Ovary (tissue), 9 donors: ENCODE results near the gene CCR1. TPM values are rescaled to one million over a fixed set of nuclear protein-coding genes. Genes with fewer than 3 reads are reported as not detected.

Source experiments
- DNase-seq, 5 donors: peaks; one replicate each; pipeline ENCODE4 v3.0.0-alpha.2; 2019 to 2020
- H3K27ac ChIP-seq, 2 donors: fragments of 200-600 bp; one replicate each; pipeline versions ENCODE4 v1.5.1 to v1.8.0; 2019 to 2022
- H3K27me3 ChIP-seq: fragments of 200-600 bp; one replicate; pipeline ENCODE4 v1.8.0; 2022
- H3K36me3 ChIP-seq: fragments of 200-600 bp; sonication (generic); one replicate; pipeline ENCODE4 v1.5.1; 2019
- H3K4me1 ChIP-seq: one replicate; pipeline ENCODE4 v1.8.1; 2013; ENCODE audit warnings: mild to moderate bottlenecking, moderate library complexity; ENCODE audit not compliant: insufficient read depth
- H3K4me3 ChIP-seq: fragments of 200-600 bp; sonication (generic); one replicate; pipeline ENCODE4 v1.5.1; 2017
- H3K9me3 ChIP-seq, 2 donors: fragments of 200-600 bp in 1 of 2; sonication (generic) in 1 of 2; one replicate each; pipeline versions ENCODE4 v1.5.1 to v1.8.1; 2013 to 2019; ENCODE audit warnings: mild to moderate bottlenecking in 1 of 2, moderate library complexity in 1 of 2
- EP300 ChIP-seq: sonication (generic); formaldehyde crosslinking; IDR thresholded peaks from one replicate; pipeline ENCODE4 v1.6.1; 2017; ENCODE audit warnings: antibody characterized with exemption
- POLR2A ChIP-seq: fragments of 450-650 bp; IDR thresholded peaks from one replicate; pipeline ENCODE4 v1.6.1; 2017; ENCODE audit warnings: antibody characterized with exemption, mild to moderate bottlenecking, moderate library complexity
- WGBS, 3 donors: extraction: QIAGEN DNeasy Blood & Tissue Kit in 1 of 3; methylation state at CpG; one replicate each; pipeline versions ENCODE4 v1.1.5 to v1.1.7; 2013 to 2017; 5-methylcytosine and 5-hydroxymethylcytosine counted together
- intact Hi-C, 4 donors: fragments of 100-400 bp; cut with DNase I; formaldehyde crosslinking; loops; one replicate each; pipeline versions ENCODE4 v1.11.0 to v1.15.1; 2022 to 2023
- polyA plus RNA-seq, 2 donors: library from polyadenylated mRNA; stranded (reverse); fragments of 200-250 nt in 1 of 2; fragments of 350-450 nt in 1 of 2; fragmentation: Illumina TruSeq in 1 of 2; extraction: RNeasy Lipid Tissue Mini Kit (QIAGEN cat#74804) in 1 of 2; gene quantifications; one replicate each; pipeline ENCODE4 v1.2.3, GENCODE V29; 2013 to 2014
- total RNA-seq, 7 donors: library from RNA; depleted of rRNA in 2 of 7; stranded (reverse); fragments of >200 nt in 2 of 7; fragmentation: NEBNext Ultra II Directional in 3 of 7; extraction: Animal tissue kit (Norgen Biotek cat#: 25700) in 3 of 7; gene quantifications; one replicate each; pipeline versions ENCODE4 v1.1.0 to v1.2.4, GENCODE V29; 2016 to 2023
- TF ChIP-seq, protein P1 (sequence below), 3 donors: fragments of 450-650 bp in 2 of 3; fragments of 200-600 bp in 1 of 3; IDR thresholded peaks; one replicate each; pipeline versions ENCODE4 v1.5.1 to v1.8.0; 2016 to 2022; ENCODE audit warnings: antibody characterized with exemption in 3 of 3, mild to moderate bottlenecking in 1 of 3
- donor health status: DM: no; HTN: no; CAD: no; lungs with moderate emphysema.
- donor health status: DM: no; HTN: no; CAD: no.
- donor health status: Bipolar disorder and iron deficiency.
- donor health status: DM: yes; HTN: yes; CAD: no.
- donor health status: DM: no; HTN: no; CAD: no.
- donor health status: DM: yes; HTN: yes; CAD: no.

The CCR1 gene
- total and polyA plus RNA-seq, 9 donors = 2.1 to 14.6 (median 3.5) TPM

DNA sequence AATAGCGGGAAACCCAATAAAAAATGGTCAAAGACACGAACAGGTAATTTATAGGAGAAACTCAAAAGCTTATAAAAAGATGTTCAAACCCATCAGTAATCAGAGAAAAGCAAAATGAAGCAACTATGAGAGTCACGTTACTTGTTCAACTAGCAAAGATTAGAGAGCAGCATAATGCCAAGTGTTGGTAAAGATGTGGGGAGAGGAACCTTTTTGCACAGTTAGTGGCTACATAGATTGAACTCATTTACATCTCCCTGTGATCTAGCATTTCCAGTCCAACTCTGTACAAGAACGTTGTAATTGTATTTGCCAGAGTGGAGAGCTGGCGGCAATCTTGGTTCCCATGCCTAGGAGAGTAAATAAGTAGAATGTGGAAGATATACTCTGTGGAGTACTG is 15.2 kb downstream of the CCR1 start:
- TF ChIP-seq, protein P1, sequence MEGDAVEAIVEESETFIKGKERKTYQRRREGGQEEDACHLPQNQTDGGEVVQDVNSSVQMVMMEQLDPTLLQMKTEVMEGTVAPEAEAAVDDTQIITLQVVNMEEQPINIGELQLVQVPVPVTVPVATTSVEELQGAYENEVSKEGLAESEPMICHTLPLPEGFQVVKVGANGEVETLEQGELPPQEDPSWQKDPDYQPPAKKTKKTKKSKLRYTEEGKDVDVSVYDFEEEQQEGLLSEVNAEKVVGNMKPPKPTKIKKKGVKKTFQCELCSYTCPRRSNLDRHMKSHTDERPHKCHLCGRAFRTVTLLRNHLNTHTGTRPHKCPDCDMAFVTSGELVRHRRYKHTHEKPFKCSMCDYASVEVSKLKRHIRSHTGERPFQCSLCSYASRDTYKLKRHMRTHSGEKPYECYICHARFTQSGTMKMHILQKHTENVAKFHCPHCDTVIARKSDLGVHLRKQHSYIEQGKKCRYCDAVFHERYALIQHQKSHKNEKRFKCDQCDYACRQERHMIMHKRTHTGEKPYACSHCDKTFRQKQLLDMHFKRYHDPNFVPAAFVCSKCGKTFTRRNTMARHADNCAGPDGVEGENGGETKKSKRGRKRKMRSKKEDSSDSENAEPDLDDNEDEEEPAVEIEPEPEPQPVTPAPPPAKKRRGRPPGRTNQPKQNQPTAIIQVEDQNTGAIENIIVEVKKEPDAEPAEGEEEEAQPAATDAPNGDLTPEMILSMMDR (IDR thresholded peaks at IDR 0.05) = no peak
- intact Hi-C loops = no loop called here
- no peak overlapping the region for H3K27ac ChIP-seq
- no peak overlapping the region for H3K4me3 ChIP-seq
- H3K9me3 ChIP-seq = peaks cover 0 to 3% of the 10 kb centered on the region in 2 donors
- H3K4me1 ChIP-seq = no peaks in the 10 kb centered on the region
- no peak for DNase-seq
- WGBS, 3 donors = 80 to 85% (median 80%) methylated on average over 5 of the region's 5 CpGs
- no peaks in the 10 kb centered on the region for H3K27me3 ChIP-seq
- H3K36me3 ChIP-seq = no peaks in the 10 kb centered on the region

DNA sequence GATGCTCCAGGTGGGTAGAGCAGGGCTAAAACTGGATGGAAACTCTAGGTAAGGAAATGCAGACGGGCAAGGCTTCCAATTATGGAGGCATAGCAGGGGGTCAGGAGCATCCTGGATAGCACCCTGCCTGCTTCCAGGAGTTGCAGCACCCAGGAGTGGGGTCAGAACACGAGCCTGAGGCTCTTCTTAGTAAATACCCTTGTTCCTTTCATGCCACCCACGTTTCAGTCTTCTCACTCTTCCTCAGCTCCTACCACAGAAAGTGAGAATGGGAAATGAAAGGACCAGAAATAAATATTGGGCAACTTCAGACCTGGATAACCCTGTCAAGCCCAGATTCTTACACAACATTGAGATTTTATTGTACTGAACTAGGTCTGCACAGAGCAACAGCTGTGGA is 16.4 kb downstream of the CCR1 start:
- WGBS, 3 donors = 21 to 42% (median 30%) methylated on average over 3 of the region's 3 CpGs
- Histone ChIP-seq H3K27ac (no peak overlapping the region), H3K36me3 (no peaks in the 10 kb centered on the region), H3K4me1 (no peaks in the 10 kb centered on the region), H3K27me3 (no peaks in the 10 kb centered on the region), H3K9me3 (peaks cover 0 to 3% of the 10 kb centered on the region in 2 donors), H3K4me3 (no peak overlapping the region)
- intact Hi-C loops = no loop called here
- DNase-seq = no peak
- no peak for TF ChIP-seq EP300

DNA sequence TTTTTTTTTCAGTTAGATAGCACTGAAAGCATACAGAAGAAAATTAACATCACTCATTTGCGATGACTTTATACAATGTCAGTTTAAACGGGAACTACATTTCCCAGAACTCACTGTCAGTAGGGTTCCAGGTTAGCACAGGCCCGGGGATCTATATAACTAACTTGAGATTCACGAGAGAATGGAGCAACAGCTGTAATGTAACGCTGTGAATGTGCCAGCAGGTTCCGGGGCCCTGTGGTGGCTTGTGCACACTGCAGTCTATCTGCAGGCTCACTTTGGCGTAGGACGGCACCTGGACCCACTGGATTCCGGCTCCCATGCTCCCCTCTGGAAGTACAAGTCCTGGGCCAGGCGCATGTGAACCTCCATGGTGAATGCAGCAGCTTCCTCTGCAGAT is 19.4 kb downstream of the CCR1 start:
- Histone ChIP-seq H3K27me3 (no peaks in the 10 kb centered on the region), H3K4me1 (no peaks in the 10 kb centered on the region), H3K36me3 (no peaks in the 10 kb centered on the region), H3K9me3 (no peaks in the 10 kb centered on the region), H3K4me3 (no peak overlapping the region), H3K27ac (no peak overlapping the region)
- TF ChIP-seq POLR2A (no peak), EP300 (no peak)
- TF ChIP-seq, protein P1 (IDR thresholded peaks at IDR 0.05) = no peak
- DNase-seq = no peak
- 91 to 95% (median 92%) methylated on average over 10 of the region's 10 CpGs for WGBS, 3 donors
- intact Hi-C loops = no loop called here

DNA sequence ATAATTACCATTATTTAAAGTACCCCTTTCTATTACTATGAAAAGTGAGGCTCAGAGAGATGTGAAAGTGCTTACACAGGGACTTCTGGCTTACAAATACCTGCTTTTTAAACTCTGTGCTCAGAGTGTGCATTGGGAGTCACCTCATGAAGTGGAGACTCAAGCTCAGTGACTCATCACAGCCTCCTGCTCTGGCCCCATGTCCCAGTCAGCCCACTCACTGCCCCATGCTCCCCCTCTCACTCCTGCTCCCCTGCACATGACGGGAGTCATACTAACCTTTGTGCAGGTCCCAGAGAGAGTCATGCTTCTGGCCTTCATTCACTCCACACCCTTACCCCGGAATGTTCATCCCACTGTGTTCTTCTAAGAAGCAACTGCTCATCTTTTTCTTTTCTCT is 20.2 kb downstream of the CCR1 start:
- intact Hi-C loops = no loop called here
- WGBS, 3 donors = 73 to 87% (median 83%) methylated on average over 2 of the region's 2 CpGs
- DNase-seq = no peak
- H3K9me3 ChIP-seq = no peaks in the 10 kb centered on the region
- H3K4me3 ChIP-seq = no peak overlapping the region
- TF ChIP-seq POLR2A (no peak), EP300 (no peak)
- TF ChIP-seq, protein P1 (IDR thresholded peaks at IDR 0.05) = no peak
- H3K27me3 ChIP-seq = no peaks in the 10 kb centered on the region
- no peak overlapping the region for H3K27ac ChIP-seq
- H3K36me3 ChIP-seq = no peaks in the 10 kb centered on the region
- no peaks in the 10 kb centered on the region for H3K4me1 ChIP-seq

DNA sequence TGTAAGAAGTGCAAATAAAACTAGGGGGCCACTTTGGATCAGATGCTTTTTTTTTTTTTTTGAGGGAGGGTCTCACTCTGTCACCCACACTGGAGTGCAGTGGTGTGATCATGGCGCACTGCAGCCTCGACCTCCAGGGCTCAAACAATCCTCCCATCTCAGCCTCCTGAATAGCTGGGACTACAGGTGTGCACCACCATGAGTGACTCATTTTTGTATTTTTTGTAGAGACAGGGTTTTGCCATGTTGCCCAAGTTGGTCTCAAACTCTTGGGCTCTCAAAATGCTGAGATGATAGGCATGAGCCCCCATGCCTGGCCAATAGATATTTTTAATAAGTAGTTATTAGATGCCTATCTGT is 20.8 kb downstream of the CCR1 start:
- Histone ChIP-seq H3K36me3 (no peaks in the 10 kb centered on the region), H3K9me3 (no peaks in the 10 kb centered on the region), H3K27ac (no peak overlapping the region), H3K4me1 (no peaks in the 10 kb centered on the region), H3K4me3 (no peak overlapping the region), H3K27me3 (no peaks in the 10 kb centered on the region)
- no peak for DNase-seq
- 93 to 95% (median 94%) methylated on average over 2 of the region's 2 CpGs for WGBS, 3 donors
- TF ChIP-seq, protein P1 (IDR thresholded peaks at IDR 0.05) = no peak
- TF ChIP-seq EP300 (no peak), POLR2A (no peak)
- intact Hi-C loops = no loop called here
